Hepatocyte (in vitro differentiated cells): ENCODE measurements around the gene LACTBL1.
"Not testable (repeated sequence)": the region's sequence is repeated elsewhere in the genome, so short reads cannot be mapped to it uniquely, and the experiment has no call there.

ENCODE experiments used
- CTCF ChIP-seq: fragments of 200-600 bp; sonication (generic); IDR thresholded peaks from 2 replicates; pipeline ENCODE4 v1.5.1; 2016; ENCODE audit warnings: antibody characterized with exemption, mild to moderate bottlenecking; ENCODE audit not compliant: poor library complexity
- EZH2 ChIP-seq: fragments of 200-600 bp; sonication (generic); IDR thresholded peaks from 2 replicates; pipeline ENCODE4 v1.6.1; 2016; ENCODE audit warnings: antibody characterized with exemption, mild to moderate bottlenecking, borderline replicate concordance
- EZH2phosphoT487 ChIP-seq: fragments of 200-600 bp; sonication (generic); IDR thresholded peaks from one replicate; pipeline ENCODE4 v1.6.1; 2018; ENCODE audit warnings: antibody characterized with exemption, mild to moderate bottlenecking, low read depth, moderate library complexity; ENCODE audit not compliant: unreplicated experiment, severe bottlenecking

- TF ChIP-seq CTCF, EZH2, EZH2phosphoT487: not testable (repeated sequence)
These were observed 19.7 kb upstream of the LACTBL1 start for GRCh38 chr1:22992384-22992783.
